Thymus (tissue), 11 donors: Measurements from ENCODE around the gene HTR3E. TPM values are rescaled to one million over a fixed set of nuclear protein-coding genes. Genes with fewer than 3 reads are reported as not detected.

ENCODE experiments used
- DNase-seq, 9 donors: peaks; one replicate each; pipeline ENCODE4 v3.0.0-alpha.2; 2013; ENCODE audit warnings: low spot score in 9 of 9, low read depth in 6 of 9, missing footprints in 1 of 9
- H3K27ac ChIP-seq, 2 donors: one replicate each; pipeline ENCODE4 v1.5.1; 2013; ENCODE audit warnings: control low read depth in 1 of 2, low read depth in 1 of 2, low read length in 1 of 2, mild to moderate bottlenecking in 1 of 2, moderate library complexity in 1 of 2
- H3K27me3 ChIP-seq, 2 donors: one replicate each; pipeline ENCODE4 v1.5.1; 2013; ENCODE audit warnings: low read length in 1 of 2; ENCODE audit not compliant: control insufficient read depth in 2 of 2, insufficient read depth in 1 of 2
- H3K36me3 ChIP-seq, 2 donors: one replicate each; pipeline ENCODE4 v1.5.1; 2013; ENCODE audit warnings: low read length in 1 of 2, mild to moderate bottlenecking in 1 of 2, moderate library complexity in 1 of 2; ENCODE audit not compliant: control insufficient read depth in 2 of 2, insufficient read depth in 2 of 2
- H3K4me1 ChIP-seq, 2 donors: one replicate each; pipeline ENCODE4 v1.5.1; 2013; ENCODE audit warnings: low read length in 2 of 2; ENCODE audit not compliant: control insufficient read depth in 2 of 2, insufficient read depth in 2 of 2
- H3K4me3 ChIP-seq, 2 donors: one replicate each; pipeline ENCODE4 v1.5.1; 2013; ENCODE audit warnings: low read length in 2 of 2, control low read depth in 1 of 2, mild to moderate bottlenecking in 1 of 2
- H3K9me3 ChIP-seq, 2 donors: one replicate each; pipeline ENCODE4 v1.5.1; 2013; ENCODE audit warnings: low read length in 1 of 2, mild to moderate bottlenecking in 1 of 2; ENCODE audit not compliant: control insufficient read depth in 2 of 2, insufficient read depth in 1 of 2
- WGBS: extraction: QIAGEN DNeasy Blood & Tissue Kit; methylation state at CpG from one replicate; pipeline ENCODE4 v1.1.7; 2013; 5-methylcytosine and 5-hydroxymethylcytosine counted together
- polyA plus RNA-seq: library from polyadenylated mRNA; stranded (reverse); fragments of 200-250 nt; gene quantifications from one replicate; pipeline ENCODE4 v1.2.3, GENCODE V29; 2013
- total RNA-seq: library from RNA; stranded (reverse); fragments of 120-200 nt; gene quantifications from one replicate; pipeline ENCODE4 v1.2.4, GENCODE V29; 2013
- donor health status: healthy.

Gene HTR3E
- total and polyA plus RNA-seq, 2 donors = 0.05 TPM; not detected in 1

DNA sequence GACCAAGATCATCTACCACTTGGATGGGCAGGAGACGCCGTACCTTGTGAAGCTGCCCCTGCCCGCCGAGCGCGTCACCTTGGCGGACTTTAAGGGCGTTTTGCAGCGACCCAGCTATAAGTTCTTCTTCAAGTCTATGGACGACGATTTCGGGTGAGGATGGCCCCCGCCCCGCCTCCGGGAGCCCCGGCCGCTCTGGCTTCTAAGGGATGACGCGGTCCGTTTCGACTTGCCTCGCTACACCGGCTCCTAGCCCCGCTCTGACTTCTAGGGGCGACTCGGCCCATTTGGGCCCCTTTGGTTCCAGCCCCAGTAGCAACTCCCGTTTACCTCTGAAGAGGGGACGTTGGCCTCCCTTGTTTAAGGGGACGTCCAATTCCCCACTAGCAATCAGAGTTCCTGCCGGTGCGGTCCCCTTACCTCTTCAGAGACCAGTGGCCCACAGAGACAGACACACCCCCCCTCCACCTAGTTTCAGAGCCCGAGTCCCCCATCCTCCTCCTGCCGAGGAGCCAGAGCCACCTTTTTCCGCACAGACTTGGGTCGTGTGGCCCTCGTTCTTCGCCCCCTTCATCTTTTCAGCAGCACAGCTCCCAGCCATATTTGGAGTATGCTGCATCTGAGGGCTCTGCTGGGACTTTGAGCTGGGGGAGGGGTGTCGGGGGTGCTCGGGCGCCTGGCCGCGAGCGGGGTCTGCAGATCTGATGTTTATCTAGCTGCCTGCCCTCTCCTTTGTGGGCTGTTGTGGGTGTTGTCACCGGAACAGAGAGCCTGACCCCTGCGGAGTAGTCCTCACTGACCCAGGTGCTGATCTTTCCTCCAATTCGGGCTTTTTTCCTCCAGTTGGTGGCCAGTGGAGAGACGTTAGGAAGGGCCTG lies 59.0 kb downstream of the HTR3E start:
- DNase-seq = peak in 2 of 9 donors; percentile 32 to 58
- Histone ChIP-seq H3K36me3 (no peaks in the 10 kb centered on the region), H3K4me3 (peak overlapping the region; percentile 69 to 78), H3K27me3 (peaks cover 0 to 8% of the 10 kb centered on the region in 2 donors), H3K27ac (peak overlapping the region; percentile 37 to 79), H3K9me3 (no peaks in the 10 kb centered on the region), H3K4me1 (peaks cover 9 to 21% of the 10 kb centered on the region in 2 donors)
- under 1% methylated on average over 47 of the region's 47 CpGs for WGBS

DNA sequence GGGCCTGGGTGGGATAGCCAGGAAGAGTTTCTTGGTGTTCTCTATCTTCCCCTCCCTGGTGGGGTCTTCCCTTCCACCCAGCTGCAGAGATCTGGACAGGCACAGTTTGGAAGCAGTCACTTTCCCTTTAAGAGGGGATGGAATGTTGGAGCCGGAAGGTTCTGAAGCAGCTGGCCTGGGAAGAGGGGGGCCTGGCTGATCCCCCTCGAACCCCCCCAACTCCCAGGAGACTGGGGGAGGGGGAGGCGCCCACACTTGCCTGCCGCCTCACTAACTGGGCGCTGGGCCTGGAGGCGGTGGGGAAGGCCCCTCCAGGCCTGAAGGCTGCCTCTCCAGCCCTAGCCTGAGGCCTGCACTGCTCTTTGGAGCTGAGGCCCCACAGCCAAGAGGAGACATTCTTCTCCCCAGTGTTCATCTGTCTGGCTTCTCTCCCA lies 59.7 kb downstream of the HTR3E start:
- Histone ChIP-seq H3K9me3 (no peaks in the 10 kb centered on the region), H3K27ac (no peak overlapping the region), H3K4me1 (peaks cover 9 to 21% of the 10 kb centered on the region in 2 donors), H3K4me3 (peak overlapping the region; percentile 69 to 78), H3K27me3 (peaks cover 0 to 8% of the 10 kb centered on the region in 2 donors), H3K36me3 (no peaks in the 10 kb centered on the region)
- peak in 1 of 9 donors; percentile 16 for DNase-seq
- 10% methylated on average over 6 of the region's 6 CpGs for WGBS

Other genes with a start within 250 kb of the HTR3E start
- gene PARL, start 212.2 kb upstream of the HTR3E start, total RNA-seq = 42.0 TPM
- 107 TPM for gene PARL, start 212.2 kb upstream of the HTR3E start, polyA plus RNA-seq
- 13.8 TPM for gene ABCC5, start 79.2 kb upstream of the HTR3E start, total RNA-seq
- 33.2 TPM for gene ABCC5, start 79.2 kb upstream of the HTR3E start, polyA plus RNA-seq
- not detected for gene HTR3D, start 65.3 kb upstream of the HTR3E start, total RNA-seq
- gene HTR3D, start 65.3 kb upstream of the HTR3E start, polyA plus RNA-seq = not detected
- gene HTR3C, start 44.0 kb upstream of the HTR3E start, total RNA-seq = not detected
- gene HTR3C, start 44.0 kb upstream of the HTR3E start, polyA plus RNA-seq = 0.11 TPM
- gene EIF2B5, start 38.3 kb downstream of the HTR3E start, total RNA-seq = 32.2 TPM
- gene EIF2B5, start 38.3 kb downstream of the HTR3E start, polyA plus RNA-seq = 47.3 TPM
- gene DVL3, start 58.3 kb downstream of the HTR3E start, total RNA-seq = 12.0 TPM
- 26.0 TPM for gene DVL3, start 58.3 kb downstream of the HTR3E start, polyA plus RNA-seq
- 138 TPM for gene AP2M1, start 77.8 kb downstream of the HTR3E start, total RNA-seq
- 165 TPM for gene AP2M1, start 77.8 kb downstream of the HTR3E start, polyA plus RNA-seq
- 25.0 TPM for gene ABCF3, start 89.1 kb downstream of the HTR3E start, total RNA-seq
- 60.6 TPM for gene ABCF3, start 89.1 kb downstream of the HTR3E start, polyA plus RNA-seq
- gene VWA5B2, start 132.5 kb downstream of the HTR3E start, total RNA-seq = 0.05 TPM
- 0.23 TPM for gene VWA5B2, start 132.5 kb downstream of the HTR3E start, polyA plus RNA-seq
- 12.6 TPM for gene ALG3, start 151.9 kb downstream of the HTR3E start, total RNA-seq
- 16.6 TPM for gene ALG3, start 151.9 kb downstream of the HTR3E start, polyA plus RNA-seq
- 5.0 TPM for gene EEF1AKMT4, start 152.6 kb downstream of the HTR3E start, total RNA-seq
- 2.9 TPM for gene EEF1AKMT4, start 152.6 kb downstream of the HTR3E start, polyA plus RNA-seq
- gene CAMK2N2, start 164.5 kb downstream of the HTR3E start, total RNA-seq = not detected
- 0.14 TPM for gene CAMK2N2, start 164.5 kb downstream of the HTR3E start, polyA plus RNA-seq
- gene ECE2, start 179.0 kb downstream of the HTR3E start, total RNA-seq = not detected
- not detected for gene ECE2, start 179.0 kb downstream of the HTR3E start, polyA plus RNA-seq
- 136 TPM for gene PSMD2, start 202.2 kb downstream of the HTR3E start, total RNA-seq
- 76.1 TPM for gene PSMD2, start 202.2 kb downstream of the HTR3E start, polyA plus RNA-seq
- 69.0 TPM for gene EIF4G1, start 217.5 kb downstream of the HTR3E start, total RNA-seq
- 97.5 TPM for gene EIF4G1, start 217.5 kb downstream of the HTR3E start, polyA plus RNA-seq
- 3.4 TPM for gene FAM131A, start 240.5 kb downstream of the HTR3E start, total RNA-seq
- 11.7 TPM for gene FAM131A, start 240.5 kb downstream of the HTR3E start, polyA plus RNA-seq